Activated CD4-positive, CD25-positive, alpha-beta regulatory T cell treated with anti-CD3 and anti-CD28 coated beads, Interleukin-2, amount 50 U/mL, for 16 hours (primary cell): Measurements from ENCODE around the gene KCNB1.

Experiments used
- DNase-seq: peaks from one replicate; pipeline ENCODE4 v3.0.0-alpha.2; 2020; ENCODE audit warnings: low read depth, low spot score

Gene KCNB1

DNA sequence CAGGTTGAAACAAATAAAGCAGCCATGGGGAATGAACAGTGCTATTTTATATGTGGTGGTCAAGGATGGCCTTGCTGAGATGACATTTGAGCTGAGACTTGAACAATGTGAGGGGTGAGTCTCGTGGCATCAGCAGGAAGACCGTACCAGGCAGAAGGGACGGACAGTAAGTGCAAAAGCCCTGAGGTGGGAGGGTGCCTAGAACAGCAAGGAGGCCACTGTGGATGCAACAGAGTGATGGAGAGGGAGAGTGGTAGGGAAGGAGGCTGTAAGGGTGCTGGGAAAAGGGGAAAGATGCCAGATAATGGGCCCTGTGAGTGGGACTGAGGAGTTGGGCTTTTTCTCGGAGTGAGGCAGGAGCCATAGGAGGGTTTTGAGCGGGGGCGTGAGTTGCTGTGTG lies 11.5 kb downstream of the KCNB1 start:
- DNase-seq, result no peak

DNA sequence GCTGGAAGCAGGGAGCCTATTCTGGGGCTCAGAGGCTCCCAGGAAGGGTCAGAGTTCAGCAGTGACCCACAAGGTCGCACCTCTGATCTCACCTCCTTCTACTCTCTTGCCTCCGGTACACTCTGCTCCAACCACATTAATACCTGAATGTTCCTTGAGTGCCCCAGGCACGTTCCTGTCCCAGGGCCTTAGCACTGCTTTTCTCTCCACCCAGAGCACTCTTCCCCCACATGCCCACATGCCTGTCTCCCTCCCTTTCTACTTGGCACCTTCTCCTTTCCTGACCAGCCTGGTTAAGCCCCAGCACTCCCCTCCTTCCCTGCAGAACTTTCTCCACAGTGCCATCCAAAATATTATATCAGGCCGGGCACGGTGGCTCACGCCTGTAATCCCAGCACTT lies 13.4 kb downstream of the KCNB1 start:
- no peak for DNase-seq

DNA sequence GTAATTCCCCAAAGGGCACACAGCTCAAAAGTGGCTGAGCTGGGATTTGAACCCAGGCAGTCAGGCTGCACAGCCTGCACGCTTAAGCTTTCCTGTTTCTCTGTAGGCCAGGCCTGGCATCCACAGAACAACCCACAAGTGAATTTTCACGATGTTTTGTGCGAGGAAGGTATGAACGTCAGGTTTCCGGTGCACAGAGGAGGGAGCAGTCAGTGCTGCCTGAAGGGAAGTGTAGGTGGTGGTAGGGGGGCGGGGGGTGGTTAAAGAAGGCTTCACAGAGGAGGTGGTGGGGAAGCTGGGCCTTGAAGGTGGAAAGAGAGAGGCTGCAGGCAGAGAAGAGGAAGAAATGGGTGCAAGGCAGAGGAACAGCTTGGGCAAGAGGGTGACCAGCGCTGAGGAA lies 14.1 kb downstream of the KCNB1 start:
- no peak for DNase-seq

DNA sequence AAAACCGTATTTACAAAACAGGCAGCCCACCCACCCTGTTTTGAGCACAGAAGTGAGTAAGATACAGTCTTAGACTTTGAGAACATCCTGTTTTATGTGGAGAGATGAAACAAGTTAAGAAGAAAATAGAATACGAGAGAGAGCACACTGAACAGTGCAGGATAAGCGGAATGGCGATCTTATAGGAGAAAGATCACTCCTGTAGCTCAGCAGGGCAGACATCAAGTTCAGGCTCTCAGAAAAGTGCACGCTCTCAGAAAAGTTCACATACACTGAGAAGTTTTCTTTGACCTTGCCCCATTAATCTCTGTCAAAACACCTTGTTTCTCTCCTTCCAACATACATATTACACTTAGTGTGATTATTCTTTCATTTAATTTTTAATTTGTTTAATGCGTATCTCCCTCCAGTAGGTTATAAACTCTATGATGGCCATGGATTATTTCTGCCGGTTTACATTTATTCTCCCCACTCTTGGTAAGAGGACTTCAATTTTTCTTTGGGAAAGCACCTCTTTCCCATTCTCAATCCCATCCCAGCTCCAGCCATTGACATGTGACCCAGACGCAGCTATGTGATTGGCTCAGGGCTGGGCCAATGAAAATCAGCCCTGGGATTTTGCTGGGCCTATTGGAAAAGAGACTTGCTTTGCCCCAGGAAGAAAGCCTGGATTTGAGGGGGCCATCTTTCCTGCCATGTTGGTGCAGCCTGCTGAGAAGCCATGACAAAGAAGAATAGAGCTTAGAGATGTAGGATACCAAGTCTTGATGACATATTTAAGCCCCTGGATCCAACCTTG lies 16.2 kb downstream of the KCNB1 start:
- DNase-seq, result no peak

DNA sequence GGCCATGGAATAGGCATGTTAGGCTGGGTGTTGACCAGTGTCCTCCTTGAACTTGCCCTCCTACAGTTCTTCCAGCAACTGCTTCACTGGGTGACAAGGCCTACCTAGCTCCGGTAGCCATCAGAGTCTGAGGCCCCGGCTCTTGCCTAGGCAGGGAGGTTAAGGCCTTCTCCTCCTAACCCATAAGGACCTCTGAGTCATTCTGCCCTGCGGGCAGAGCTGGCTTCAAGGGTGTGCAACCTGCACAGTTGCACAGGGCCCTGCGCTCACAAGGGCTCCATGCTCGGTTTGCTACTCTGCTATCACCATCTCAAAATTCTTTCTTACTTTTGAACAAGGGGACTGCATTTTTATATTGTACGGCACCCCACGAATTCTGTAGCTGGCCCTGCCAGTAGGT lies 17.9 kb downstream of the KCNB1 start:
- DNase-seq, result no peak

DNA sequence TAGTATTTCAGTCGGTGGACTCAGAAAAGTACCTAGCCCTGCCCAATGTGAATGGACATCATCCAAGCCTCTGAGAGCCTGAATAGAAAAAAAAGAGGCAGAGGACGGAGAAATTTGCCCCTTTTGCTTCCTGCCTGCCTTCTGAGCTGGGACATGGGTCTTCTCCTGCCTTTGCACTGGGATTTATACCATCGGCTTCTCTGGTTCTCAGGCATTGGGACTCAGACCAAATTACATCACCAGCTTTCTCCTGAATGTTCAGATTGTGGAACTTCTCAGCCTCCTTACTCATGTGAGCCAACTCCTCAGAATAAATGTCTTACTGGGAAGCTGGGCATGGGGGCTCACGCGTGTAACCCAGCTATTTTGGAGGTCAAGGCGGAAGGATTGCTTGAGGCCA lies 19.8 kb downstream of the KCNB1 start:
- no peak for DNase-seq

DNA sequence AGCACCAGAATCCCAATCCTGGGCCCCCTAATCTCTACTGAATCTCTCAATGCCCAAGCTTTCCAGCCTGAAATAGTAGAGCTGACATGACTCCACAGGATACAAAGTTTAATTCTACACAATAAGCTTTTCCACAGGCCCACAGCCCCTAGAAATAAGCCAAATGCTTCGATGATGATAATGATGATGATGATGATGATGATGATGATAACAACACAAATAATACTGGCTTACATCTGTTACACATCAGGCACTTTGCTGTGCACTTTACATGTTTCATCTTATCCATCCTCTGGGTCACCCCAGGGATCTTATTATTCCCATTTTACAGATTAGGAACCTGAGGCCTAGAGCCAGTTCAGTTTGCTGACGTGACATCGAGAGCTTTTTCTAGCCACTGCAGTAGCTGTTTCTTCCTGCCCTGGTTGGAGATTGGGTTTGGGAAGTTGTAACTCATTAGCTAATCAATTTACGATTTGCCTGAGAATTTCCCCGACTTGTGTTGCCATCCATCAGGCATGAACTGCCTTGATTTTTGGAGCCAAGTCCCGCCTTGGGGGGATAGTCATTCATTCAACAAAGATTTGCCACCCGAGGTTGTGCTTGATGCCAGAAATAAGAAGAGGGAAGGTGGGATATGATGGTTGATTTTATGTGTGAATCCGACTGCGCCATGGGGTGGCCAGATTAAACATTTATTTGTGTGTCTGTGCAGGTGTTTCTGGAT lies 20.4 kb downstream of the KCNB1 start:
- DNase-seq, result no peak

DNA sequence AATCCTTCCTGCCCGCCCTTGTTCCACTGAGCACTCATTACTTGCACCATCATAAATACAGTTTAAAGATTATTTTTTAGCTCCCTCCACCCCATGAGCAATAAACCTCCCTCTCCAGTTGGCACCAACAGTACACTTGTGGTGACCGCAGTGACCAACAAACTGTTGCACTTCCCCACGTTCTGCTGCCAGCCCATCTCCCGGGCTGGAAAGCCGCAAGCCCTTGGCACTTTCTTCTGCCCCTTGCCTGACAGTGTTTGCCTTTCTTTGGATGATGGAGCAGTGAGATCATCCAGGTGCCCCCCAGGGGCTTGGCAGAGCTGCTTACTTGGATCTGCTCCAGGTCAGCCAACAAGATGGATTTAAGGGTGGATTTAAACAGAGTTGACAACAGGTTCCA lies 21.6 kb downstream of the KCNB1 start:
- DNase-seq, result no peak

DNA sequence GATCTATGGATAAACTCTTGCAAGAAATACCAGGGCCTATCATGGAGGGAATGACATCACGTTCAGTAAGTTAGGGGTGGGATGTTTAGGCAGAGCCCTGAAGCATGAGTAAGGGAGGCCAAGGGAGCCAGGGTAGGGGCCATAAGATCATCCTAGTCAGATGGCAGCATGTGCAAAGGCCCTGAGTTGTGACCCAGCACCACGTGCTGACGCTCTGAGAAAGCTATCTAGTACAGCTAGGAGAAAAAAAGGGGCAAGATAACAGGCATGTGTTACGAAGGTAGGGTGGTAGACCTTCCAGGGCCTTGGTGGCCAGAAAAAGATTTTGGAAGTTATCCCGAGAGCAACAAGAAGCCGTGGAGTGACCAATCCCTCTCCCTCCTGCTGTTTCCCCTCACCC lies 22.3 kb downstream of the KCNB1 start:
- DNase-seq, result no peak

DNA sequence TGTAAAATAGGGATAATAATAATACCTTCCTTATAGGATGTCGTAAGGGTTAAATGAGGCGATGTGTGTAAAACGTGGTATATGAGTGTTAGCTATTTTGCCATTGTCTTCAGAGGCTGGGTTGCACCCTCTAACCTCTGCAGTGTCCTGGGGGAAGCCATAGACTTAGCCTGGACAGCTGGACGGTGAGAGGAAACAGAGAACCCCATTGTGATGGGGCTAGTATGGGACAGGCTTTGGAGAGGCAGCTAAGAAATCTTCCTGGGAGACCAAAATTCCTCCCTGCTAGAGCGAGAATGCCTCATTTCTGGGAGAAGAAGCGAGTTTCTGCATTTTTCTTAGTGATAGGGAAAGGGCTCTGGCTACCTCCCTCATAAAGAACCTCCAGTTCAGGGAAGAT lies 22.8 kb downstream of the KCNB1 start:
- DNase-seq, result no peak

DNA sequence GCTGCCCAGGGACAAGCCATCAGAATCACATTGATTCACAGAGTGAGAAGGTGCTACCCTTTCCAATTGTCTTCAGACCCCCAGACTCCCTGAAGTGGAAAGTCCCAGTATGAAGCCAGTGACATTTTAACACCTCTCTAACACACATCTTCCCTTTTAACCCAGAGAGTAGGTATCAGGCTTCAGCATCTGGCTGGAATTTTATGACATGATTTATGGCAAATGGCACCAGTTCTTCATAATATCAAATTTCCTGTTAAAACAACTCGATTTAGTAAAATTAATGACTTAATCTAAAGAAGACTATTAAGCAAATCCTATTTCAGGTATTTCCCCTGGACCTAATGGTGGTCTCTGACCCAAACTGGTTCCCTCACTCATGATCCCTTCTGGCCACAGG lies 25.0 kb downstream of the KCNB1 start:
- no peak for DNase-seq

DNA sequence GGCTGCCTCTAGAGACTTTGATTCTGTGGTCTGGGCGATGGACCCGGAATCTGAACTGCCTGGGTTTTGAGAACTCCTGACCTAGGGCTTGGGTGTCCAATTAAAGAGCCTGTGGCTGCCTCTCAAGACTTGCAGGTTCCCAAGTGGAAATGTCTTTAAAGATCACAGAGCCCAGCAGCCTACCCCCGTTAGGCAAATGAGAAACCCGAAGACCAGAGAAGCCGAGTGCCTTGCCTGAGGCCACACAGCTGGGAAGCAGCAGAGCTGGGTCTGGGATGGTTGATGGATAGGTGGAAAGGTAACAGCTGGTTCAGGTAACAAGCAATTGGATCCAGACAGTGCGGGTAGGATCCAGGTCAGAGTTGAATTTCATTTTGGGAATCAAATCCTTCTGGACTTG lies 25.8 kb downstream of the KCNB1 start:
- DNase-seq, result no peak

DNA sequence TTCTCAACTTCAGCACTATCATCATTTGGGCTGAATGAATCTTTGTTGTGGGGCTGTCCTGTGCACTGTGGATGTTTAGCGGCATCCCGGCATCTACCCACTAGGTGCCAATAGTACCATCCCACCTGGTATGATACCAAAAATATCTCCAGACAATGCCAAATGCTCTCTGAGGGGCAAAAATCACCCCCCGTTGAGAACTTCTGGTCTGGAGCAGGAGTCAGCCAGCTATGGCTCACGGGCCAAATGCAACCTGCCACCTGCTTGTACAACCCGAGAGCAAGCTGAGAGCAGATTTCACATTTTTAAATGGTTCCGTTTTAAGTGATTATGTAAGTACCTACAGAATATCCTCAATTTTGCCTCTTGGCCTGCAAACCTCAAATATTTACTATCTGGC lies 26.8 kb downstream of the KCNB1 start:
- no peak for DNase-seq

DNA sequence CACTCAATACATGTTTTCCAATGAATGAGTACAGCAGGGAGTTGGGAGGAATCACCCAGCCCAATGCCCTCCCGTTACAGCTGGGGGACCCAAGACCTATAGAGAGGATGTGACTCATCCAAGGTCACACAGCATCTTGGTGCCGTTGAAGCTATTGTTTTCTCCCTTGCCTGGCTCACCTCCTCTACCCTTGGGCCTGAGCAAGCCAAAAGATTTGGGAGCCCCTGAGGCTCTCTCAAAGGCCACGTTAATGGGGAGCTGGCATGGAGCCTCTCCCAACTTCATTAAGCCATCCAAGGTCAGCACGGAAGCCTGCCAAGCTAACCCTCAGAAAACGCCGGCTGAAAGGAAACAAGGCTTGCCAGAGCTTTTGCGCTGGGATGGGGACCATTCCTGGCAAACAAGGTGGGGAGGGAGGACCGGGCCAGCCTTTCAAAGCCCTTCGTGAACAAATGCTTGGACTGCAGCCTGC lies 30.4 kb downstream of the KCNB1 start:
- DNase-seq, result no peak

DNA sequence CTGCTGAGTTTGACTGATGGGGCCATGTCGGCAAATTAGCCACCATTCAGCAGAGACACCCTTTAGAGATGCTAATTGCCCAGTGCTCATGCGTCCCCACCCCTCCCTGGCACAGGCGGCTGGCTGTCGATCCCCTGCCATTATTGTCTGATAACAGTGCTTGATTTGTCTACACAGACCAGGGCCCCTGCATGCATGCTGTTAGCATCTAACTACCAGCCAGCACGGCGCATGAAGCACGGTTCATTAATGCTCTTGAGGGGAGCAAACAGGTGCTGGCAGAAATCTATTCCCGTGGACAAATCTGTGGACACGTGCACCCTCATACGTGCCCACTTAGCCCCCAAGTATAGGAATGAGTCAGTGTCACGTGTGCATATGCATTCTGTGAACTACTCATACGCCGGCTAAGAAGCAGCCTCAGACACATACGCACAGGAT lies 32.2 kb downstream of the KCNB1 start:
- no peak for DNase-seq

DNA sequence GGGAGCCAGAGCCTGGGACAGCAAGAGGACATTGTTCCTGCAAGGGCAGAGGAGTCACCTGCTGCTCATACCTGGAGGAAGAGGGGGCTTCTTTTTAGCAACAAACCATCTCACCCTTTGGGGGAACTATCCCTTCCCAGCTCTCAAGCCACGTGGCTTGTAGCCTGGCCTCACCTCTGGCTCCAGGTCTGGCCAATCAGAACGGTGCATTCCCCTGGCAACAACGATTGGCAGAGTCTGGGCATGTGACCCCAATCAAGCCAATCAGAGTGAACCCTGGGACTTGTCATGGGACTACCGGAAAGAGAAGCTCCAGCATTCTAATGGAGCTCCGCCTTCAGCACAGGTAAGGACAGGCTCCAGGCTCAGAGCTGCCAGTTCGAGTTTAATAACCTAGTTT lies 33.6 kb downstream of the KCNB1 start:
- no peak for DNase-seq

DNA sequence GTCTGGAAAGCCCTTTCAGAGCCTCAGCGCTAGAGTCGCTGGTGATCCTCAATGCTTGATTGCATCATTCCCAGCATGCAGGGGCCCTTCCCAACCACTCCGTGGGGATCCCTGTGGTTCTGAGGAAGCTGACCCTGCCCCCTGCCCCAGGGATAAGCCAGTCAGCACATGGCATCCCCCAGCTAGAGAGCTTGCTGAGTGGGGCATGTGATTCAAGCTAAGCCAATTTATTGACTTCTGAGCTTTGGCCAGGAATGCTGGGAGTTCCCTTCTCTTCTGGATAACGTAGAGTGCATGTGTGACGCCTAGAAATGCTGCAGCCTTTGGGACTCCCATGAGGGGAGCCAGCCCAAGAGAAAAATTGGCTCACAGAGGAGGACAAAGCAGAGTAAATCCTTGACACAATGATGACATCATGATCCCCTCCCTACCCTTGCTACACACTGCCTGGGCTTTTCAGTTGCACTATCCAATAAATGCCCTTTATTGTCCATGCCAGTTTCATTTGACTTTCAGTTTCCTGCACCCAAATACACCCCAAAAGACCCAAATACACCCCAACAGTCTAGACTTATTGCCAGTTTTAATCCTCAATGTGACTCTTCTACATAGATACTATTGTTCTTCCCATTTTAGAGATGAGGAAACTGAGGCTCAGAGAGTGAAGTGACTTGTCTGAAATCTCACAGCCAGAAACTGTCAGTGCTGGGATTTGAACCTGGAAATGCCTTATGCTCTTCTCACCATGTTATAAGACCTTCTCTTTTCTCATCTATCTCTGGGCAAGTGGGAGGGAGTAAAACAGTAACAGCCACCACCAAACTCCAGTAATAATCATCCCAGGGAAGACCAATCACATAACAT lies 34.3 kb downstream of the KCNB1 start:
- DNase-seq, result no peak

DNA sequence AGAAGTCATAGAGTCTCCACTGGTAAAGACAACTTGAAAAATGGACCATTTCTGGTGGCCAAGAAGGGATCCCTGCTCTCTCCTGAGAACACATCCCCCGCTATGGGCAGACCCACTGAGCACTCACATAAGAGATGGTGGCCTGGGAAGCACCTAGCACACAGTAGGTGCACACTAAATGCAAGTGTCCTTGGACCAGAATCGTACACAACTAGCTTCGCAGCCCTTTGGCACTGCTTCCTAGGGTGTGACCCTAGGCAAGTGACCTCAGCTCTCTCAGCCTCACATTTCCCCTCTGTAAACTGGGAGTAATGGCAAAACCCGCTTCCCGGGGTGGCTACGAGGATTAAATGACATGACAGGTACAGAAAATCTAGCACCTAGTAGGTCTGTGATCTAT lies 35.1 kb downstream of the KCNB1 start:
- no peak for DNase-seq

DNA sequence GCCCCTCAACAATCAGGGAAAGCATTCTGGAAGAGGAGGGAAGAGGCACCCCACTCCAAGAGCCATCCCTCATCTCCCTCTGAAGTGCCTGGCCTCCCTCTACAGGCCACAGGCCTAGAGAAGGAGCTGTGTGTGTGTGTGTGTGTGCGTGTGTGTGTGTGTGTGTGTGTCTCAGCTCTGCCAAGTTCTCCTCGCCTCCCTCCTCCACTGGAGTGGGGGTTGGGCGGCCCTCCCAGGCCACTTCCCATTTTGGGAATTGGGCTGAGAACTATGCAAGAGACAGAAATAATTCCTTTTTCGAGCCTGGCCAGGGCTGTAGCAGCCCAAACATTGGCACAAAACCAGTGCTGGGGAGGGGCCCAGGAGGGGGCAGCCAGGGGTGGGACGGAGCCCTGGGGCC lies 35.7 kb downstream of the KCNB1 start:
- DNase-seq, result no peak

DNA sequence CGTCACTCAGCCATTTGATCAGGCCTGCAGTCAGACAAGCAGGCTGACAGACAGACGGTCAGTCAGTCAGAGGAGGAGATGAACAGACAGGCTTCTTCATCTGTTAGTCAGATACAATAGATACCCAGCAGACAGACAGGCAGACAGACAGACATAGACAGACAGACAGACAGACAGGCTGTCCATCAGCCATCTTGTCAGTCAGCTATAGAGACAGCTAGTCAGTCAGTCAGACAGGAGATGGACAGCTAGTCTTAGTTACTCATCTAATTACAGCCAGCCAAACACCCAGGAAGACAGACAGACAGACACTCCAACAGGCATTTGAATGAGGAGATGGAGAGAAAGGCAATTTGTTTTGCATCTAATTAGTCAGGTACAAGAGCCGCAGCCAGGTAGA lies 36.4 kb downstream of the KCNB1 start:
- DNase-seq, result no peak

DNA sequence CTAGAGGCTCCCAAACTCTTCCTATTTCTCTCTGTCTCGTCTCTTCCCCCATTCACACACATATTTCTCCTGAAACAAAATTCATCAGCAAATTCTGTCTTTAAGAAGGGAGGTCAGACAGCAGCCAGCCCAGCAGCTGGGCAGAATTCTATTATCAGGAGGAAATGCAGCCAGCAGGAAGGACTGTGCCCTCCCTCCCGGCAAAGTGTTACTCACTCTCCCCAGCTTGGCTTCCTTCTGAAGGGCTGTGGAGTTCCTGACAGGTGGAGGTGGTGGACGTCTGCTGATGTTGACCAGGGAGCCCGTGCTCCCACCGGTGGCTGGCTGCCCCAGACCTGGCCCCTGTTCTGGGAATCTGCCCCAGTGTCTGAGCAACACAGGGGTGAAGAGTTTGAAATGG lies 37.3 kb downstream of the KCNB1 start:
- no peak for DNase-seq

DNA sequence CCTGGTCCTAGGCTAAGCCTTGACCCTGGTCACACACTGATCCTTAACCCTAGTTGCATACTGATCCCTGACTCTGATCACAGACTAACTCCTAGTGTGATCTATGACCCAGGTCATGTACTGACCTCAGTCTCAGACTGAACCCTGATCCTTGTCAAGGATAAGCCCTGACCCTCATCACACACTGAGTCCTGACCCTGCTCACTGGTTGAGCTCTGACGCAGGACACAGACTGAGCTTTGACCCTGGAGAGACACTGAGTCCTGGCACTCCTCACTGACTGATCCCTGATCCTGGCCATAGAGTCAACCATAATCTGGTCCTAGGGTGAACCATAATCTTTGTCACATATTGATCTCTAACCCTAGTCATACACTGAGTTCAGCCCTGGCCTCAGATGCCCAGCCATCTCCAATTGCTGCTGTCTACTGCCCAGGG lies 37.9 kb downstream of the KCNB1 start:
- DNase-seq, result no peak
